Panc1 (cell line): ENCODE measurements around the gene OPRD1. TPM values are rescaled to one million over a fixed set of nuclear protein-coding genes. Genes with fewer than 3 reads are reported as not detected.

Experiments
- ATAC-seq: fragments of 200-7000 bp; cut with Tn5 transposase; 2 replicates; pipeline ENCODE4 v1.9.1; 2020; ENCODE audit warnings: mild to moderate bottlenecking, moderate library complexity
- BruUV-seq: library from RNA; stranded (reverse); fragments of 400-500 nt; replicated peaks from 2 replicates; lab custom pipeline; 2021; lab: Mats Ljungman, UMichigan
- CTCF ChIA-PET: fragments of 300-600 bp; sonication (Branson Sonifier 250); formaldehyde crosslinking; loops from one replicate; lab custom pipeline; 2022; ENCODE audit warnings: antibody characterized with exemption; lab: Charles Lee
- POLR2A ChIA-PET: fragments of 300-600 bp; sonication (Branson Sonifier 250); formaldehyde crosslinking; loops from one replicate; lab custom pipeline; 2022; ENCODE audit warnings: antibody characterized with exemption; lab: Charles Lee
- DNase-seq: peaks from one replicate; pipeline ENCODE4 v3.0.0-alpha.2; 2010; ENCODE audit warnings: low read depth, low spot score
- H3K27ac ChIP-seq: 2 replicates; pipeline ENCODE4 v1.5.1; 2011; ENCODE audit warnings: mild to moderate bottlenecking, low read length, inconsistent platforms
- H3K27me3 ChIP-seq: fragments of 200-500 bp; sonication (Bioruptor generic); 2 replicates; pipeline ENCODE4 v1.6.0; 2014; ENCODE audit warnings: low read length, inconsistent platforms; ENCODE audit not compliant: control insufficient read depth, insufficient read depth
- H3K36me3 ChIP-seq: fragments of 200-500 bp; sonication (Bioruptor generic); 2 replicates; pipeline ENCODE4 v1.5.1; 2014; ENCODE audit warnings: inconsistent platforms, mild to moderate bottlenecking, low read length, moderate library complexity; ENCODE audit not compliant: control insufficient read depth, insufficient read depth
- H3K4me1 ChIP-seq: 2 replicates; pipeline ENCODE4 v1.5.1; 2011; ENCODE audit warnings: inconsistent platforms, mild to moderate bottlenecking, low read length, moderate library complexity; ENCODE audit not compliant: control insufficient read depth, insufficient read depth
- H3K4me3 ChIP-seq, 2 experiments: 2 replicates each; pipeline ENCODE4 v1.5.1; 2011 to 2012; ENCODE audit warnings: low read depth in 2 of 2, low read length in 2 of 2, mild to moderate bottlenecking in 2 of 2, inconsistent platforms in 1 of 2, moderate library complexity in 1 of 2
- H3K9me3 ChIP-seq: fragments of 200-500 bp; sonication (Bioruptor generic); 2 replicates; pipeline ENCODE4 v1.5.1; 2014; ENCODE audit warnings: low read depth, mild to moderate bottlenecking, inconsistent platforms, low read length, moderate library complexity; ENCODE audit not compliant: control insufficient read depth, insufficient read depth
- CTCF ChIP-seq: fragments of 450-650 bp; IDR thresholded peaks from 2 replicates; pipeline ENCODE4 v1.5.1; 2017; ENCODE audit warnings: mild to moderate bottlenecking
- POLR2AphosphoS5 ChIP-seq: IDR thresholded peaks from 2 replicates; pipeline ENCODE4 v1.6.1; 2012; ENCODE audit warnings: mild to moderate bottlenecking, low read depth, low read length, moderate library complexity
- REST ChIP-seq, 2 experiments: IDR thresholded peaks; 2 replicates each; pipeline ENCODE4 v1.6.1; 2011 to 2012; ENCODE audit warnings: low read depth in 2 of 2, control low read depth in 1 of 2, low read length in 1 of 2, mild to moderate bottlenecking in 1 of 2, moderate library complexity in 1 of 2; ENCODE audit not compliant: insufficient read depth in 1 of 2
- SIN3A ChIP-seq: IDR thresholded peaks from 2 replicates; pipeline ENCODE4 v1.6.1; 2012; ENCODE audit warnings: low read depth, mild to moderate bottlenecking, low read length, moderate library complexity, borderline replicate concordance; ENCODE audit not compliant: insufficient read depth
- TCF7L2 ChIP-seq: IDR thresholded peaks from 2 replicates; pipeline ENCODE4 v1.6.1; 2011; ENCODE audit warnings: mild to moderate bottlenecking, low read depth, low read length, inconsistent platforms
- in situ Hi-C: cut with HindIII; loops from 2 replicates; pipeline ENCODE4 v1.10.0; 2016; ENCODE audit warnings: low sequenced_read_pairs, low pct_unique_long_range_greater_than_20kb
- intact Hi-C: fragments of 100-400 bp; cut with micrococcal nuclease; formaldehyde crosslinking; loops from one replicate; pipeline ENCODE4 v1.10.0; 2022; ENCODE audit not compliant: unreplicated experiment
- total RNA-seq: library from RNA; stranded (reverse); gene quantifications from one replicate; pipeline ENCODE4 v1.2.1, GENCODE V29; 2021; ENCODE audit not compliant: unreplicated experiment

OPRD1 gene
- total RNA-seq, 1 experiment from 2014 or later: 5.4 TPM

GRCh38 chr1:28817133-28817532 is 5.2 kb downstream of the OPRD1 start:
- intact Hi-C loops: no loop called here
- peaks cover 15% of the 10 kb centered on the region for H3K4me1 ChIP-seq
- ChIA-PET CTCF (no interaction called here), POLR2A (no interaction called here)
- DNase-seq: no peak
- TF ChIP-seq SIN3A (no peak), CTCF (no peak), TCF7L2 (no peak), REST (IDR thresholded peaks at IDR 0.05; ENCODE audit: insufficient read depth in 1 of 2, low read depth in 2 of 2, low read length in 1 of 2) (no peak), POLR2AphosphoS5 (no peak)
- no peak for ATAC-seq
- in situ Hi-C loops: no loop called here
- no peaks in the 10 kb centered on the region for H3K27me3 ChIP-seq
- BruUV-seq: no TSS peak
- H3K36me3 ChIP-seq: no peaks in the 10 kb centered on the region
- no peaks in the 10 kb centered on the region for H3K9me3 ChIP-seq
- no peak overlapping the region for H3K27ac ChIP-seq
- H3K4me3 ChIP-seq: no peak overlapping the region

DNA sequence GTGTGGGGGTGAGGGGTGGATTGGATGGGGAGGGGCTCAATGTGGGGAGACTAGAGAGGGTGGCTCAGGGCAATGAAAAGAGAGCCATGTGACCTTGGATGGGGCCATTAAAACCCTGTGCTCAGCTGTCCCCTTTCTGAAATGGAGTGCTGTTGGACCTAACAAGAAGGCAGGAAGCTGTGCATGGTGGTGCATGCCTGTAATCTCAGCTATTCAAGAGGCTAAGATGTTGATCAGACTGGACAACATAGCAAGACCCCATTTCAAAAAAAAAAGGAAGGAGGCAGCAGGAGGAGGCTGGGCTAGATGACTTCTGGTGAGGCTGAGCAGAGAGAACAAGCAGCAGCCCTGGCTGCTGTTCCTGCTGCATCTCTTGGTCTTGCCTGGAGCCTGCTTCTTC is 7.0 kb downstream of the OPRD1 start:
- H3K27ac ChIP-seq: no peak overlapping the region
- in situ Hi-C loops (no loop called here), intact Hi-C loops (no loop called here)
- ChIA-PET CTCF (no interaction called here), POLR2A (no interaction called here)
- H3K36me3 ChIP-seq: no peaks in the 10 kb centered on the region
- TF ChIP-seq SIN3A (no peak), REST (IDR thresholded peaks at IDR 0.05; ENCODE audit: insufficient read depth in 1 of 2, low read depth in 2 of 2, low read length in 1 of 2) (no peak), POLR2AphosphoS5 (no peak), TCF7L2 (no peak), CTCF (no peak)
- H3K27me3 ChIP-seq: no peaks in the 10 kb centered on the region
- DNase-seq (no peak), ATAC-seq (no peak)
- H3K4me1 ChIP-seq: peaks cover 8% of the 10 kb centered on the region
- no peak overlapping the region for H3K4me3 ChIP-seq
- no TSS peak for BruUV-seq
- H3K9me3 ChIP-seq: no peaks in the 10 kb centered on the region
